NCI-H1105 treated with DMSO at 0.1 percent for 48 hours (cell line): Measurements from ENCODE around the gene SDC4.

Source experiments
- DNase-seq: peaks from one replicate; lab custom pipeline; 2025; lab: John Stamatoyannopoulos, UW

The SDC4 gene

GRCh38 chr20:45343532-45344167, 4.6 kb downstream of the SDC4 start:
- peak; percentile 8 for DNase-seq

- DNase-seq = no peak
Observed at GRCh38 chr20:45342855-45343531, 5.2 kb downstream of the SDC4 start.

- DNase-seq = peak; percentile 3
Observed at GRCh38 chr20:45341939-45342854, 6.0 kb downstream of the SDC4 start.

GRCh38 chr20:45341579-45341938, 6.7 kb downstream of the SDC4 start:
- DNase-seq = no peak

GRCh38 chr20:45340951-45341350, 7.3 kb downstream of the SDC4 start:
- DNase-seq = no peak

DNA sequence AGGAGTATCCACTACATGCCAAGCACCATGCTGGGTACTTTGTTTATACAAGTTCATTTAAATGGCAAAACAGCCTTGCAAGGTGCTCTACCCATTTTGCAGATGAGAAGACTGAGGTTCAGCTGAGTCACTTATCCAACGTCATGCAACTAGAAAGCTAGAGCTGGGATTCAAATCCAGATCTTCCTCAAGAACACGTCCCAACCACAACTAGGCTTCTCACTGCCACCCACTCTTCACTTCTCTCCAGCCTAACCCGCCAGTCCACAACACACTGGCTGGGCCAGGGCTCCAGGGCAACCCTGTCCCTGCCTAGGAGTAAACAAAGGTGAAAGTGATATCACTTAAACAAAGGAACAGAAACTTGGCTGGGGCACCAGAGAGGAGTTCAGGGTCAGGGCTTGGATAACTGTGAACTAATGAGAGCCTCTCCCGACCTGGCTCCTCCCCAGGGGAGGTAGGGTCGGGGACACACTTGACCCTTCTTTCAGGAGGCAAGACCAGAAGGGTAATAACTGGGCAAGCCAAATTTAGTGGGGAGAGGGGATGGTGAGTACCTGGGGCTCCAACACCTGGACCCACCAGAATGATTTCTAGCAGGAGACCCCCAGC, 7.9 kb downstream of the SDC4 start:
- DNase-seq = no peak

- DNase-seq = no peak
Observed at GRCh38 chr20:45339799-45340198, 8.4 kb downstream of the SDC4 start.

GRCh38 chr20:45339084-45339483, 9.1 kb downstream of the SDC4 start:
- DNase-seq = no peak

- no peak for DNase-seq
Observed at GRCh38 chr20:45338121-45339030, 9.8 kb downstream of the SDC4 start.

DNA sequence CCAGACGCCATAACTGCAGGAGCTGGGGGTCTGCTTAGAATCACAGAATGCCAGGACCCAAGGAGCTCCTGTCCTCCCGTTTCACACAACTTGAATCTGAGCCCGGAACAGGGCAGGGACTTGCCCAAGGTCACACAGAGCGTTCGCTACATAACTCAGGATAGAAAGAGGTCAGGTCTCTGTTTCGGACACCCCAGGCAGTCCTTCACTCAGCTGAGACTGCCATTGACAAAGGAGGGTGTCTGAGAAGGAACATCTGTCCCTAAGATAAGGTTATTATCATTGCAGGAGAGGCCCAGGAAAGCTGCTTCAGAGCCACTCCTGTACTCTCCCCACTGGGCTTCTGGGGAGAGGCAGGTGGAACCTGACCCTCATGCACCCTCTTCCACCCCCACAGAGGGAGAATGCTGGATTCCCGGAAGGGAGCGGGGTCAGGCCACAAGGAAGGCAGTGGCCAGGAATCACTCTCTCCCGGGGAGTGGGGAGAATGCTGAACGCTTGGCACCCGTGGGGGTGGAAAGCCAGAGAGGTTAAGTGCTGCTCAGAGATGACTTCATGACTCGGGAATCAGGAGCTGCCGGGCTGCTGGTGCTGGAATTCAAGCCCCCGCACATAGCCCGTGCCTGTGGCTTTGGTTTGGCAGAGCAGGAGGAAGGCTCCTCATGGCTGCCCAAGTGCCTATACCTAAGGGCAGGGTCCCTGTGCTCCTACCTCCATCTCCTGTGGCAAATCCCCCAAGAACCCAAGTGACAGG, 10.7 kb downstream of the SDC4 start:
- DNase-seq = no peak

DNA sequence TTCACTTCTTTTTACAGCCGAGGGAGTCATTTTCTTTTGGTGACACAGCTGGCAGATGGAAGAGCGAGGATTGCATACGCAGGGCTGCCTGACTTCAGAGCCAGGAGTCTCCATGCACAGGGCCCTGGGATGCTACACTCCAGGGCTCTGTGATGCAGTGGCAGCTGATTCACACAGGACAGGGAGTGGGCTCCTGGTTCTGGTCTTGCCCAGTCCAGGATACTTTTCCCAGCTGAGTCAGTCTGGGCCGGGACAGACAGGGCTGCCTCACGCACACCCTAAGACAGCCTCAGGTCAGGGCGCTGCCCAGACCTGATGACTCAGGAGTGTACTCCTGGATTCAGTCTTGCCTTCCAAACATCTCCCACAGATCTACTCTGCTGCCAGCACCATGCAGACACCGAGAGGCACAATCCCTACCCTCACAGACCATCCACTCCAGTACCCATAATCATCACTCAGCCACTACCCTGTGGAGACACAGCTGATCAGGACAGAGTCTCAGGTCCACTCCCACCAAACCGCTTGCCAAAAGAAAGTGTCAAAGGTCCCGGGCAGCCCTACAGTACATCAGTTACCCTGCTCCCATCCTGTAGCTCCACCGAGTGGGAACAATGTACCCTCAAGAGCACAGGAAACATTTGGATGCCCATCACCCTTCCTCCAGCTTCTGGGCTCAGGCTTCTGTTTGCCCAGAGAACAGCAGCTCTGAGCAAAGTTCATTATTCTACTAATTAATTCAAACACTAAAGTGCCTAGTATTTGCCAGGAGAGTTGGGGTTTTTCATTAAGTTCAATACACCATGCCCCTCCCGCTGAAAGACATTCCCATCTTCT, 11.5 kb downstream of the SDC4 start:
- DNase-seq = no peak

DNA sequence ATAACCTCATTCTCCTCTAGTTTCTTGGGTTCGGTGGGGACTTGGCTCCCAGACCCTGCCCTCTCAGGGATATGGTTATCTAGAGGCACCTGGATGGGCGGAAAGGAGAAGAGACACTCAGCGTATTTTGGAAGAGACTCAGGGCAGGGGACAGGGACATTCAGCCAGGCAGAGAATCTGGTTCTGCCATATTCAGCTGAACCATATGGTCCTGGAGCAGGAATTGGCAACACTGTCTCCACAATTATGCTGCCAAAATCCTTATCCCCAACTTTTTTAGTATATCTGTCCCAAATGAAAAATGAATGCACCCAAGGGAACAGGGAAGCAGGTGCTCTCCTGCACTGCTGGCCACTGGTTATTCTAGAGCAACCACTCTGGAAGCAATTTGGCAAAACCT, 17.7 kb downstream of the SDC4 start:
- no peak for DNase-seq

GRCh38 chr20:45329497-45330319, 18.5 kb downstream of the SDC4 start:
- no peak for DNase-seq

DNA sequence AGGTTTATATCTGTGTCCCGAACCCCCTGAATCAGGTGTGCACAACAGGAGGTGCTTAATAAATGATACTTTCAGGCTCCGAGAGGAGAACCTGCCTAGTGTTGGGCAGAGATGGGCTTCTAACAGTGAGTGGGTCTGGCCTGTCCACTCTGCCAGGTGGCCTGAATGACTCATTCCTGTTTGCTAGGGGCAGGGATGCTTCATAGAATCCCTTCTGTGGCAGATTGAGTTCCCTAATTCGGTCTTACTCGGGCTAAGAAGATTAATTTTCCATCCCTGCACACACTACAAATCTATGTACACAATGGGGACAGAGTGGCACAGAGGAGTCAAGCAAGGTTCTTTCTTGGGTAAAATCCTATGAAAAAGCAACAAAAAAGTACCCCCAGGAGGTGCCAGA, 19.8 kb downstream of the SDC4 start:
- DNase-seq = no peak

GRCh38 chr20:45325371-45325770, 22.9 kb downstream of the SDC4 start:
- no peak for DNase-seq

DNA sequence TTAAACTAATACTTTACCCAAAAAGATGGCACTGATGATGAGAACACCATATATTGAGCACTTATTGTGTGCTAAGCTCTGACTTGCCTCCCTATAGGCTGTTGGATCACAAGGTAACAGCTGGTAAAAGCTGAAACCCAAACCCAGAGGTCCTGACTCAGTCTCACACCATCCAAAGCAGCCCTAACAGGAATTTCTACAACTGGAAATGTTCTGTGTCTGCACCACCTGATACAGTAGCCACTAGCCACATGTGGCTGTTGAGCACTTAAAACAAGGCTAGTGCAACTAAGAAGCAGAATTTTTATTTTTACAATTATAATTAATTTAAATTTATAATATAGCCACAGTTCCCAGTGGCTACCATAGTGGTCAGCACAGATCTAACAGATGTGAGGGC, 24.5 kb downstream of the SDC4 start:
- no peak for DNase-seq

GRCh38 chr20:45322952-45323383, 25.3 kb downstream of the SDC4 start:
- DNase-seq = peak; percentile 1

GRCh38 chr20:45320948-45321595, 27.2 kb downstream of the SDC4 start:
- DNase-seq = no peak
